HEK293 (cell line): ENCODE results near the gene ADD1.

ENCODE experiments used
- CTCF ChIP-seq: fragments of 450-650 bp; formaldehyde crosslinking; IDR thresholded peaks from 2 replicates; pipeline ENCODE4 v1.5.1; 2016; ENCODE audit warnings: missing biosample characterization, missing genetic modification characterization
- ZNF707 ChIP-seq: fragments of 450-650 bp; formaldehyde crosslinking; IDR thresholded peaks from 2 replicates; pipeline ENCODE4 v1.5.1; 2016; ENCODE audit warnings: missing biosample characterization, missing genetic modification characterization

GRCh38 chr4:2886622-2887021, 43.0 kb downstream of the ADD1 start:
- no peak for TF ChIP-seq ZNF707
- TF ChIP-seq CTCF (tag by site-specific recombination) = no peak
